ENCODE results near the gene LEF1. TPM values are rescaled to one million over a fixed set of nuclear protein-coding genes. Genes with fewer than 3 reads are reported as not detected.

The LEF1 gene
- total and polyA plus RNA-seq, 2 experiments from 2014 or later: 0.50 to 0.73 TPM

- H3K4me2 ChIP-seq: peak overlapping the region; percentile 61
- Mint-ChIP-seq H3K27ac (no peak overlapping the region), H3K9me3 (no peaks in the 10 kb centered on the region), H3K27me3 (ENCODE audit: insufficient read depth, low read depth, poor library complexity) (no peaks in the 10 kb centered on the region), H3K4me3 (0 out of 3 replicates have a peak overlapping the region, but pooled peaks have one; percentile 12), H3K4me1 (peaks cover 30% of the 10 kb centered on the region), H3K36me3 (ENCODE audit: low read depth) (no peaks in the 10 kb centered on the region)
- H3K4me3 ChIP-seq: no peak overlapping the region
- TF ChIP-seq EZH2phosphoT487 (IDR thresholded peaks at IDR 0.05; ENCODE audit: unreplicated experiment) (no peak), NANOG (IDR thresholded peaks at IDR 0.05; ENCODE audit: borderline replicate concordance) (peak; percentile 38; the same call in 1 of the 2 replicates), CTCF (conservative IDR thresholded peaks at IDR 0.05; ENCODE audit: low read depth in 2 of 2) (0 out of 4 replicates have a peak, but pooled peaks of 1 of the 2 experiments have one; percentile 0), CREB1 (CRISPR knock-in tag; IDR thresholded peaks at IDR 0.05; ENCODE audit: low read depth) (peak; percentile 14; the same call in 1 of the 2 replicates), STAT1 (IDR thresholded peaks at IDR 0.05; ENCODE audit: unreplicated experiment) (no peak), ZNF462 (CRISPR knock-in tag; IDR thresholded peaks at IDR 0.05) (peak; percentile 81), POLR2AphosphoS5 (IDR thresholded peaks at IDR 0.05; ENCODE audit: low read depth) (no peak)
- DNase-seq (ENCODE audit: low spot score): peak; percentile 88
- peaks cover 23% of the 10 kb centered on the region for H3K4me1 ChIP-seq (ENCODE audit: insufficient read depth)
- H3K27ac ChIP-seq (ENCODE audit: low read depth): no peak overlapping the region
- H3K36me3 ChIP-seq (ENCODE audit: insufficient read depth): no peaks in the 10 kb centered on the region
- no peaks in the 10 kb centered on the region for H3K9me2 ChIP-seq (ENCODE audit: insufficient read depth)
- peak overlapping the region; percentile 82 for H2AFZ ChIP-seq
- H3K27me3 ChIP-seq (ENCODE audit: insufficient read depth): 0 out of 2 replicates have a peak, but pooled peaks cover 2% of the 10 kb centered on the region
- H3K79me2 ChIP-seq (replicated peaks; ENCODE audit: insufficient read depth): no peaks in the 10 kb centered on the region
- ATAC-seq: peak; percentile 98
- H3F3A ChIP-seq (replicated peaks; ENCODE audit: low read depth): no peaks in the 10 kb centered on the region
- H4K20me1 ChIP-seq (replicated peaks; ENCODE audit: insufficient read depth): no peaks in the 10 kb centered on the region
These were observed 33.1 kb downstream of the LEF1 start for GRCh38 chr4:108135549-108136209.

All from GM23338 (cell line).